ENCODE measurements around the gene VEGFA.

DNA sequence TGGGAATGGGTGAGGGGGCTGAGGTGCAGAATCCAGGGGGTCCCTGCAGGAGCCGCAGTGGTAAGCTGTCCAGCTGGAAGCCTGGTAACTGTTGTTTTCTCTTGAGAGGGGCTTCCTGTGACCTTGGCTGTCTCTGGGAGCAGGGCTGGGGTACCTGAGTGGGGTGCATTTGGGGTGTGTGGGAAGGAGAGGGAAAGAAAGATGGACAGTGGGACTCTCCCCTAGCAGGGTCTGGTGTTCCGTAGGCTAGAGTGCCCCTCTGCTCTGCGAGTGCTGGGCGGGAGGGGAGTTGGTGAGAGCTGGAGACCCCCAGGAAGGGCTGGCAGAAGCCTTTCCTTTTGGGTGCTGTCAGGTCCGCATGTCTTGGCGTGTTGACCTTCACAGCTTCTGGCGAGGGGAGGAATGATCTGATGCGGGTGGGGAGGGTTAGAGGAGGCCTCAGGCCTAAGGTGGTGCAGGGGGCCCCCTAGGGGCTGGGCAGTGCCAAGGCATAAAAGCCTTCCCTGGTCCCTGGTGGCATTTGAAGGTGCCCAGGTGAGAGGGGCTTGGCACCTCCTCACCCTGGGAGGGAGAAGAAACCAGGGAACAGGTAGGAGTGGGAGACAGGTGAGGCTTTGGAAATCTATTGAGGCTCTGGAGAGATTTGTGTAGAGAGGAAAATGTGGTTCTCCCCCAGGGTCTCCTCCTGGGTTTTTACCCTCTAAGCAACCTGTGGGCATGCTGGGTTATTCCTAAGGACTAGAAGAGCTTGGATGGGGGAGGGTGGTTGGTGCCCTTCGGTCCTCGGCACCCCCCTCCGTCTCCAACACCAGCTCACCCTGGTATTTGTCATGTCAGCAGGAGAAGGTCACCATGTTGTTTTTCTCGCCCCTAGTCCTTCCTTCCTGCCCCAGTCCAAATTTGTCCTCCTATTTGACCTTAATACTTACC is 3.3 kb downstream of the VEGFA start:
- TF ChIP-seq, protein P1, sequence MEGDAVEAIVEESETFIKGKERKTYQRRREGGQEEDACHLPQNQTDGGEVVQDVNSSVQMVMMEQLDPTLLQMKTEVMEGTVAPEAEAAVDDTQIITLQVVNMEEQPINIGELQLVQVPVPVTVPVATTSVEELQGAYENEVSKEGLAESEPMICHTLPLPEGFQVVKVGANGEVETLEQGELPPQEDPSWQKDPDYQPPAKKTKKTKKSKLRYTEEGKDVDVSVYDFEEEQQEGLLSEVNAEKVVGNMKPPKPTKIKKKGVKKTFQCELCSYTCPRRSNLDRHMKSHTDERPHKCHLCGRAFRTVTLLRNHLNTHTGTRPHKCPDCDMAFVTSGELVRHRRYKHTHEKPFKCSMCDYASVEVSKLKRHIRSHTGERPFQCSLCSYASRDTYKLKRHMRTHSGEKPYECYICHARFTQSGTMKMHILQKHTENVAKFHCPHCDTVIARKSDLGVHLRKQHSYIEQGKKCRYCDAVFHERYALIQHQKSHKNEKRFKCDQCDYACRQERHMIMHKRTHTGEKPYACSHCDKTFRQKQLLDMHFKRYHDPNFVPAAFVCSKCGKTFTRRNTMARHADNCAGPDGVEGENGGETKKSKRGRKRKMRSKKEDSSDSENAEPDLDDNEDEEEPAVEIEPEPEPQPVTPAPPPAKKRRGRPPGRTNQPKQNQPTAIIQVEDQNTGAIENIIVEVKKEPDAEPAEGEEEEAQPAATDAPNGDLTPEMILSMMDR (IDR thresholded peaks at IDR 0.05; ENCODE audit: poor library complexity) = peak; percentile 57
- TF ChIP-seq EZH2phosphoT487 (IDR thresholded peaks at IDR 0.05; ENCODE audit: low read depth, severe bottlenecking, unreplicated experiment) = no peak
- no peak for TF ChIP-seq EZH2 (IDR thresholded peaks at IDR 0.05; ENCODE audit: borderline replicate concordance)

Data from hepatocyte (in vitro differentiated cells).